GM12878 (cell line): ENCODE measurements around the gene DIP2A.

Experiments used
- BACH1 ChIP-seq: fragments of 450-650 bp; IDR thresholded peaks from 2 replicates; pipeline ENCODE4 v1.6.1; 2017; ENCODE audit warnings: mild to moderate bottlenecking, borderline replicate concordance
- BRCA1 ChIP-seq: IDR thresholded peaks from 2 replicates; pipeline ENCODE4 v1.6.1; 2011; ENCODE audit warnings: low read depth, low read length, improper control_type of control experiment
- CHD2 ChIP-seq: IDR thresholded peaks from 2 replicates; pipeline ENCODE4 v1.6.1; 2011; ENCODE audit warnings: low read depth, low read length, improper control_type of control experiment, borderline replicate concordance
- EP300 ChIP-seq, 2 experiments: fragments of 150-350 bp in 1 of 2; IDR thresholded peaks; 2 replicates each; pipeline ENCODE4 v1.6.1; 2011 to 2012; ENCODE audit warnings: low read depth in 2 of 2, low read length in 2 of 2, borderline replicate concordance in 1 of 2, improper control_type of control experiment in 1 of 2, inconsistent platforms in 1 of 2; ENCODE audit not compliant: control insufficient read depth in 1 of 2
- PKNOX1 ChIP-seq: fragments of 450-650 bp; IDR thresholded peaks from 2 replicates; pipeline ENCODE4 v1.6.1; 2016; ENCODE audit warnings: mild to moderate bottlenecking
- SREBF2 ChIP-seq: IDR thresholded peaks from 2 replicates; pipeline ENCODE4 v1.6.1; 2012; ENCODE audit warnings: mild to moderate bottlenecking, low read length
- TCF3 ChIP-seq: IDR thresholded peaks from 2 replicates; pipeline ENCODE4 v1.6.1; 2012; ENCODE audit warnings: low read depth, mild to moderate bottlenecking, low read length, borderline replicate concordance; ENCODE audit not compliant: insufficient read depth
- TF ChIP-seq, protein P1 (sequence below), 3 experiments: IDR thresholded peaks in 2 of 3; conservative IDR thresholded peaks in 1 of 3; 2 replicates each; pipeline ENCODE4 v1.5.1; 2011; ENCODE audit warnings: low read depth in 3 of 3, low read length in 3 of 3, mild to moderate bottlenecking in 3 of 3, control low read depth in 2 of 3, moderate library complexity in 2 of 3, inconsistent platforms in 1 of 3, mixed read lengths in 1 of 3; ENCODE audit not compliant: control insufficient read depth in 2 of 3, insufficient read depth in 1 of 3; ENCODE audit errors: extremely low read depth in 1 of 3

GRCh38 chr21:46458315-46459023, at the start of gene DIP2A:
- TF ChIP-seq EP300 (IDR thresholded peaks at IDR 0.05; ENCODE audit: borderline replicate concordance in 1 of 2, control insufficient read depth in 1 of 2, low read depth in 2 of 2, low read length in 2 of 2) (no peak), TCF3 (0 out of 2 replicates have a peak, but pooled peaks have one; percentile 14), BACH1 (peak; percentile 39; the same call in 1 of the 2 replicates), PKNOX1 (no peak), BRCA1 (no peak), SREBF2 (no peak), CHD2 (peak; percentile 76; the same call in 1 of the 2 replicates)
- TF ChIP-seq, protein P1, sequence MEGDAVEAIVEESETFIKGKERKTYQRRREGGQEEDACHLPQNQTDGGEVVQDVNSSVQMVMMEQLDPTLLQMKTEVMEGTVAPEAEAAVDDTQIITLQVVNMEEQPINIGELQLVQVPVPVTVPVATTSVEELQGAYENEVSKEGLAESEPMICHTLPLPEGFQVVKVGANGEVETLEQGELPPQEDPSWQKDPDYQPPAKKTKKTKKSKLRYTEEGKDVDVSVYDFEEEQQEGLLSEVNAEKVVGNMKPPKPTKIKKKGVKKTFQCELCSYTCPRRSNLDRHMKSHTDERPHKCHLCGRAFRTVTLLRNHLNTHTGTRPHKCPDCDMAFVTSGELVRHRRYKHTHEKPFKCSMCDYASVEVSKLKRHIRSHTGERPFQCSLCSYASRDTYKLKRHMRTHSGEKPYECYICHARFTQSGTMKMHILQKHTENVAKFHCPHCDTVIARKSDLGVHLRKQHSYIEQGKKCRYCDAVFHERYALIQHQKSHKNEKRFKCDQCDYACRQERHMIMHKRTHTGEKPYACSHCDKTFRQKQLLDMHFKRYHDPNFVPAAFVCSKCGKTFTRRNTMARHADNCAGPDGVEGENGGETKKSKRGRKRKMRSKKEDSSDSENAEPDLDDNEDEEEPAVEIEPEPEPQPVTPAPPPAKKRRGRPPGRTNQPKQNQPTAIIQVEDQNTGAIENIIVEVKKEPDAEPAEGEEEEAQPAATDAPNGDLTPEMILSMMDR (IDR thresholded peaks at IDR 0.05 in 2 of 3, conservative IDR thresholded peaks at IDR 0.05 in 1 of 3; ENCODE audit: control insufficient read depth in 2 of 3, extremely low read depth in 1 of 3, insufficient read depth in 1 of 3, low read depth in 3 of 3, low read length in 3 of 3): peak in 2 of 3 experiments; percentile 9; a peak in 1 of 6 replicates
